Neural progenitor cell (in vitro differentiated cells): ENCODE data around the gene PLD5. TPM values are rescaled to one million over a fixed set of nuclear protein-coding genes. Genes with fewer than 3 reads are reported as not detected.

Experiments
- DNase-seq: peaks from one replicate; pipeline ENCODE4 v3.0.0-alpha.2; 2016; ENCODE audit warnings: low spot score
- H2AFZ ChIP-seq: fragments of 200-600 bp; sonication (generic); replicated peaks from 2 replicates; pipeline ENCODE4 v1.6.1; 2016; ENCODE audit warnings: antibody characterized with exemption
- H3F3A ChIP-seq: fragments of 200-600 bp; sonication (generic); 2 replicates; pipeline ENCODE4 v1.6.1; 2016; ENCODE audit warnings: antibody characterized with exemption, low read depth
- H3K27ac ChIP-seq: fragments of 200-600 bp; sonication (generic); 2 replicates; pipeline ENCODE4 v1.5.1; 2016; ENCODE audit warnings: mild to moderate bottlenecking
- H3K27me3 ChIP-seq: fragments of 200-600 bp; sonication (generic); 2 replicates; pipeline ENCODE4 v1.6.1; 2016; ENCODE audit warnings: mild to moderate bottlenecking, moderate library complexity
- H3K36me3 ChIP-seq: fragments of 200-600 bp; sonication (generic); 2 replicates; pipeline ENCODE4 v1.5.1; 2016
- H3K4me1 ChIP-seq: fragments of 200-600 bp; sonication (generic); 2 replicates; pipeline ENCODE4 v1.6.1; 2016; ENCODE audit warnings: mixed run types
- H3K4me2 ChIP-seq: fragments of 200-600 bp; sonication (generic); 2 replicates; pipeline ENCODE4 v1.6.1; 2016
- H3K4me3 ChIP-seq: fragments of 200-600 bp; sonication (generic); 2 replicates; pipeline ENCODE4 v1.5.1; 2016
- H3K79me2 ChIP-seq: fragments of 200-600 bp; sonication (generic); 2 replicates; pipeline ENCODE4 v1.6.1; 2016; ENCODE audit warnings: low read depth
- H3K9ac ChIP-seq: fragments of 200-600 bp; sonication (generic); 2 replicates; pipeline ENCODE4 v1.6.1; 2016
- H3K9me3 ChIP-seq: fragments of 200-600 bp; sonication (generic); 2 replicates; pipeline ENCODE4 v1.5.1; 2016; ENCODE audit warnings: low read depth
- H4K20me1 ChIP-seq: fragments of 200-600 bp; sonication (generic); 2 replicates; pipeline ENCODE4 v1.6.1; 2016; ENCODE audit warnings: low read depth
- H3K27ac Mint-ChIP-seq: 3 replicates; pipeline ENCODE4 v1.8.0; 2021; ENCODE audit warnings: mixed read lengths
- H3K27me3 Mint-ChIP-seq: 2 replicates; pipeline ENCODE4 v1.8.0; 2022; ENCODE audit warnings: low read depth, mild to moderate bottlenecking, inconsistent platforms, moderate library complexity, mixed read lengths; ENCODE audit not compliant: insufficient read depth
- H3K36me3 Mint-ChIP-seq: 3 replicates; pipeline ENCODE4 v1.8.0; 2021; ENCODE audit warnings: mixed read lengths
- H3K4me1 Mint-ChIP-seq: 3 replicates; pipeline ENCODE4 v1.8.0; 2021; ENCODE audit warnings: mixed read lengths
- H3K4me3 Mint-ChIP-seq: 3 replicates; pipeline ENCODE4 v1.8.0; 2021; ENCODE audit warnings: mild to moderate bottlenecking, moderate library complexity, mixed read lengths
- H3K9me3 Mint-ChIP-seq: 3 replicates; pipeline ENCODE4 v1.8.0; 2020; ENCODE audit warnings: mixed read lengths
- CTCF ChIP-seq: fragments of 200-600 bp; sonication (generic); IDR thresholded peaks from 2 replicates; pipeline ENCODE4 v1.5.1; 2017; ENCODE audit warnings: antibody characterized with exemption, mild to moderate bottlenecking
- EZH2 ChIP-seq: fragments of 200-600 bp; sonication (generic); IDR thresholded peaks from 2 replicates; pipeline ENCODE4 v1.6.1; 2017; ENCODE audit warnings: antibody characterized with exemption, mild to moderate bottlenecking, moderate library complexity
- EZH2phosphoT487 ChIP-seq: fragments of 200-600 bp; sonication (generic); IDR thresholded peaks from 2 replicates; pipeline ENCODE4 v1.6.1; 2017; ENCODE audit warnings: antibody characterized with exemption
- total RNA-seq: library from RNA; depleted of rRNA; stranded (reverse); fragments of >200 nt; gene quantifications from 2 replicates; pipeline ENCODE4 v1.2.3, GENCODE V29; 2015; ENCODE audit warnings: low replicate concordance

The PLD5 gene
- total RNA-seq, 1 donor from 2014 or later = 1.8 TPM

- Histone ChIP-seq H2AFZ (no peak overlapping the region), H3K9me3 (no peaks in the 10 kb centered on the region), H3K4me3 (no peak overlapping the region), H3K4me2 (no peak overlapping the region), H3K36me3 (no peaks in the 10 kb centered on the region), H3K4me1 (no peaks in the 10 kb centered on the region), H3F3A (no peaks in the 10 kb centered on the region), H3K9ac (no peak overlapping the region), H3K27me3 (no peaks in the 10 kb centered on the region), H3K79me2 (no peaks in the 10 kb centered on the region), H4K20me1 (no peaks in the 10 kb centered on the region), H3K27ac (no peak overlapping the region)
- peaks cover 2% of the 10 kb centered on the region for H3K27me3 Mint-ChIP-seq
- DNase-seq = peak; percentile 13
- no peak overlapping the region for H3K27ac Mint-ChIP-seq
- peaks cover 4% of the 10 kb centered on the region for H3K4me1 Mint-ChIP-seq
- H3K4me3 Mint-ChIP-seq = no peak overlapping the region
- no peaks in the 10 kb centered on the region for H3K36me3 Mint-ChIP-seq
- no peaks in the 10 kb centered on the region for H3K9me3 Mint-ChIP-seq
- no peak for TF ChIP-seq EZH2
- no peak for TF ChIP-seq EZH2phosphoT487
- TF ChIP-seq CTCF = no peak
These were observed 466.8 kb downstream of the PLD5 start for GRCh38 chr1:242057745-242058115.

- TF ChIP-seq EZH2 (no peak), EZH2phosphoT487 (no peak), CTCF (no peak)
- Mint-ChIP-seq H3K9me3 (no peaks in the 10 kb centered on the region), H3K36me3 (no peaks in the 10 kb centered on the region), H3K4me1 (peaks cover 4% of the 10 kb centered on the region), H3K27me3 (peaks cover 2% of the 10 kb centered on the region), H3K4me3 (no peak overlapping the region), H3K27ac (peak overlapping the region; percentile 50)
- H3K4me1 ChIP-seq = no peaks in the 10 kb centered on the region
- H3K36me3 ChIP-seq = no peaks in the 10 kb centered on the region
- no peak overlapping the region for H3K4me3 ChIP-seq
- no peak overlapping the region for H3K9ac ChIP-seq
- H4K20me1 ChIP-seq = no peaks in the 10 kb centered on the region
- H3K27me3 ChIP-seq = no peaks in the 10 kb centered on the region
- no peak overlapping the region for H3K4me2 ChIP-seq
- DNase-seq = no peak
- no peaks in the 10 kb centered on the region for H3K9me3 ChIP-seq
- H3K27ac ChIP-seq = no peak overlapping the region
- H2AFZ ChIP-seq = no peak overlapping the region
- no peaks in the 10 kb centered on the region for H3F3A ChIP-seq
- no peaks in the 10 kb centered on the region for H3K79me2 ChIP-seq
These were observed 467.3 kb downstream of the PLD5 start for GRCh38 chr1:242056988-242057744.

GRCh38 chr1:242055749-242056320, 468.7 kb downstream of the PLD5 start:
- DNase-seq = no peak
- H3K79me2 ChIP-seq = no peaks in the 10 kb centered on the region
- Mint-ChIP-seq H3K4me3 (no peak overlapping the region), H3K4me1 (peaks cover 4% of the 10 kb centered on the region), H3K9me3 (peaks cover 7% of the 10 kb centered on the region), H3K27ac (no peak overlapping the region), H3K27me3 (peaks cover 2% of the 10 kb centered on the region), H3K36me3 (no peaks in the 10 kb centered on the region)
- no peaks in the 10 kb centered on the region for H3K36me3 ChIP-seq
- no peaks in the 10 kb centered on the region for H3K4me1 ChIP-seq
- no peak overlapping the region for H2AFZ ChIP-seq
- H3K4me2 ChIP-seq = no peak overlapping the region
- H3K27ac ChIP-seq = no peak overlapping the region
- H3K4me3 ChIP-seq = no peak overlapping the region
- TF ChIP-seq CTCF (no peak), EZH2phosphoT487 (no peak), EZH2 (no peak)
- H3K9ac ChIP-seq = no peak overlapping the region
- H3K27me3 ChIP-seq = no peaks in the 10 kb centered on the region
- H3K9me3 ChIP-seq = no peaks in the 10 kb centered on the region
- no peaks in the 10 kb centered on the region for H4K20me1 ChIP-seq
- H3F3A ChIP-seq = no peaks in the 10 kb centered on the region
